Measurements from ENCODE around the gene LOXHD1.

Gene LOXHD1

DNA sequence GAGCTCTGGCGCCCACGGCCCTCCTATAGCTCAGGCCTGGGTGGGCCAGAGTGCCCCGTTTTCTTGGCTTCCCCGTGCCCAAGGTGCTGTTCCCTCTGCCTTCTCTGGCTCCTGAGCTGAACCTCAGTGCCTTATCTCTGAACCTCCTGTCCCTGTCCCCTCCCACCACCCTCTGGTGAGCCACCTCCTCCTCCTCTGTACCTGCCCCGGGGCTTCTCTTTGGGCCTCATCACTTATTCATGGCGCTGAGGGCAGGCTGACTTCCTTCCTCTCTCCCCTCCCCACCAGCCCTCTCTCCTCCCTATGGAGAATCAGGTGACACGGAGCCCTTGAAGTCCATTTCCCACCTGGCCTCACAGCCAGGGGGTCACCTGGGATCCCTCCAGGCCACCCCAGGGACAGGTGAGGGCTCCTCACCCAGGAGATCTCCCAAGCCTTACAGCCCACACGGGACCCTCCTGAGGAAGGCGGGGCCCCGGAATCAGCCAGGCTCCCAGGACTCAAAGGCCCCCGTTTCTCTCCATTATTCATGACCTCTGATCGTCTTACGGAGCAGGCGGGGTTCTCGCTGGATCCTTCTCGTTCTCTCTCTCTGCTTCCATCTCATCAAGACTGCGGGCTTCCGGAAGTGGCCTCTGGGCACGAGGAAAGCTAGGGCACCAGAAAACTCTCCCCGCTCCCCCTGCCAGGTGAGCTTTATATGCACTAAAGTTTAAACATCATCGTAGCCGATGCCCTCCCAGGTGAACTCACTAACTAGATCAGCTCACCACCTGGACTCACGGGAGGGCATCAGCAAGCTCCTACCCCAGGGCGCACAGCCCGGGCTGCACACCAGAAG is at the start of gene LOXHD1:
Gene LOXHD1, minus strand, starts transcription at position 106 of the 841 bp plus-strand sequence. CDS start 187 bp downstream, outside the sequence.
- DNase-seq: no peak

DNA sequence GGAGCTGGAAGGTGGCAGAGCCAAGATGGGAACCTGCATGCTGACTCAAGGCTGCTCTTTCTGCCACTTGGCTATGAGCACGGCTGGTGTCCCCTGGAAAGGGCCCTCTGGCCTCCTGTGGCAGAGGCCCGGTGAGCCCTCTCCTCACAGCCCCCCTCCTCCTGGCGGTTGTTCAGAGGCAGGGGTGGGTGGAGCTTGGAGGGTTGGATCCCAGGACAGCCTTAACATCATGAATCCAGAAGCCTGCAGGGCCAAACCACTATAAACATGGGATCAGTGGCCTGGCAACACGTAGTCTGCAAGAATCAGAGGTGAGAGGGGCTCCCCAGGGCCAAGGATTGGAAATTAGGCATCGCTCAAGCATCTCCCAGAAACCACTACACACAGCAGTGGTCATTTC is 48.5 kb upstream of the LOXHD1 start:
- DNase-seq: no peak

- no peak for DNase-seq
Measured at GRCh38 chr18:46704816-46705215, 47.8 kb upstream of the LOXHD1 start.

GRCh38 chr18:46704189-46704588 is 47.2 kb upstream of the LOXHD1 start:
- DNase-seq: no peak

- DNase-seq: no peak
Measured at GRCh38 chr18:46702471-46702870, 45.5 kb upstream of the LOXHD1 start.

DNA sequence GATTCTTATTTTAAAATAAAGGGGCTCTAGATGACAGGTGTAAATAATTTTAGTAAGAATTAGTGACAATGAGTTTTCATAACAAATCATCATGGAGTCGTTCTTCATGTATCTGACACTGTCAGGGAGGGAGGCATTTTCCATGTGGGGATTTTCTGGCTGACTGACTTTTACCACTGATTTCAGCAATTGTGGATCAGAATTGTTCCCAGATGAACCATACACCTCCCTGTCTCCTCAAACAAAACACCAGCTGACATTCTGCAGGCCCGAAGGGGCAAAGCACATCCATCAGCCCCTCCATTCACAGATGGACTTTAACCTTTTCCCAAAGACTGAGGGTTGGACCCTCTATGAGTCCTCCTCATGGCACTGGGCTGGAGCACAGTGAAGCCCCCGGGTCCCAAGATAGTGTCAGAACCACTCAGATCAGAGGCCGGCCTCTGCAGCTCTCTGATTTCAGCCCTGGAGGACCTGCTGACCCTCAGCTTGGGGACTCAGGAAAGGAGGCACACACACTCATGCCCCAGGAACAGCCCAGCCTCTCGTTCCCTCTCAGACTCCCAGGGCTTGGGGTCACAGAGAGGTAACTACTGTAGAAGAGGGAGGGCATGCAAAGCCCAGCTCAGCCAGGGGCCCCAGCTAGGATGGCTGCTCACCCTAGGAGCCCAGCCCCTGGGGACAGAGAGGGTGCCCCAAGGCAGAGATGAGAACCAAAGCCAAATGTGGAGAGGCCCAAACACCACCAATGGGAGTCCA is 43.2 kb upstream of the LOXHD1 start:
- no peak for DNase-seq

GRCh38 chr18:46696702-46697101 is 39.7 kb upstream of the LOXHD1 start:
- DNase-seq: no peak

DNA sequence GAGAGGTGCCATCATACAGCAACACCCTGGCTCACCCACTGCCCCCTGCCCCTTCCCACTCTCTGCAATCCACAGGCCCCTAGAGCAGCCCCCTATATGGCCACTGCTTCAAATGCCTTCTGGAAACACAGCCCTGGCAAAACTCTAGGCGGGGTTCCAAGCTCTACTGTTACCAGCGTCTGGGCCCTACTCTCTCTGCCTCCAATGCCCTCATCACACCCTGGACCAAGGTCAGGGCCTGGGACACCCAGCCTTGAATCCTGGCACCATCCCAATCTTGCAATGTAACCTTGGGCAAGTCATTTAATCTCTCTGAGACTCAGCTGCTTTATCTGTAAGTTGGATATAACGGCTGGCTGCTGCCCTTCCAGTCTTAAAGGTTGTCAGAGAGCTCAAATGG is 39.2 kb upstream of the LOXHD1 start:
- no peak for DNase-seq

GRCh38 chr18:46693996-46694395 is 37.0 kb upstream of the LOXHD1 start:
- no peak for DNase-seq

DNA sequence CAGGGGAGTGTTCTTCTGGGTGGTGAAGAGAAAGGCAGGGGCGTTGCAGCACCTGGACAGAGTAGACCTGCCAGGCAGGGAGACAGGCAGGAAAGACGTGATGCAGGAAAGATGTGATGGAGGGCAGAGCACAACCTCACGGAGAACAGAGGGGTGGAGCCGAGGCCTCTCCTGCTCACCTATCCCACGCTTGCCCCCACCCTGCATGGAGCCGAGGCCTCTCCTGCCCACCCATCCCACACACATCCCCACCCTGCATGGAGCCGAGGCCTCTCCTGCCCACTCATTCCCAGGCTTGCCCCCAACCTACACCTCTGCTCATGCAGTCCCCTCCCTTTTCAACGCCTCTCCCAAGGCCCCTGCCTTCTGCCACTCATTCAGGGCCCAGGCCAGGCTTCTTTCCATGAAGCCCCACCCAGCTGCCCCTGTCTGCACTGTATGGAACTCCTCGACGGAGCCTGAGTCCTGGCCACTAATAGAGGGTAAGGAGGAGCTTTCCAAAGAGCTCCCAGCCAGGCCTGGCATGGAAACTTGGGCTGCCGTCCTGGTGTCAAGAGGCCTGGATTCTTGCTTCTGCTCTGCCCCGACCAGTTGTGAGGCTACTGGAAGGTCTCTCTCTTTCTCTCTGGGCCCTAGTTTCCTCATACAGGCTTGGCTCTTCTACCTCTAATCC is 32.0 kb upstream of the LOXHD1 start:
- no peak for DNase-seq

GRCh38 chr18:46686186-46686585 is 29.2 kb upstream of the LOXHD1 start:
- DNase-seq: no peak

GRCh38 chr18:46683252-46683651 is 26.2 kb upstream of the LOXHD1 start:
- DNase-seq: no peak

DNA sequence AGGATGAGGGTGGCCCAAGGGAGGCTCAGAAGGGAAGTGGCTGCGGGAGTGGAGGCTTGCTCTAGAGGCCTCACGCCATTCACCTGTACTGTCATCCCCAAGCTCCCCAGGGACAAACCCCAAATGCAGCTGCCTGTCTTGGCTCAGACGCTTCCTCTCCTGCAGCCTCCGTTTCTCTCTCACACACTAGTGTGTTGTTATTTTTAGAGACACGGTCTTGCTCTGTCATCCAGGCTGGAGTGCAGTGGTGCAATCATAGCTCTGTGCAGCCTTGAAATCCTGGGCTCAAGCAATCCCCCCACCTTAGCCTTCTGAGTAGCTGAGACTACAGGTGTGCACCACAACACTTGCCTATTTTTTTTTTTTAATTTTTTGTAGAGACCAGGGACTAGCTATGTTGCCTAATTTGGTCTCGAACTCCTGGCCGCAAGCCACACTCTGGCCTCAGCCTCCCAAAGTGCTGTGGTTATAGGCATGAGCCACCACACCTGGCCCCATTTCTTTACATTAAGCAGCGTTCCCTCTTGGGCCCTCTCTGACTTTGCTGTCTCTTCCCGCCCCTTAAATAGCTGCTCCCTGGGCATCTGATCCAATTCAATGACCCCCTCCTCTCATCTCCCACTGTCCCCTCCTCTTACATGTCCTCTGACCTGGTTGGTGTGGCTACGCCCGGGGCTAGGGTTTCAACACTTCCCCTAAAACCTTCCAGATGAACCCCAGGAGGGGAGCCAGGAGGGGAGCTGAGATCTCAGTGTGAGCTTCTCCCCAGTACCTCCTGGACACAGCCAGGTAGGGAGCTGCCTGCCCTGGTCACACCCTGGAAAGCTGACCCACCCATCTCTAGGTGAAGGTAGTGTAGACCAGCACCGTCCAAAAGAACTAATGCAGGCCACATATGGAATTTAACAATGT is 24.0 kb upstream of the LOXHD1 start:
- no peak for DNase-seq

DNA sequence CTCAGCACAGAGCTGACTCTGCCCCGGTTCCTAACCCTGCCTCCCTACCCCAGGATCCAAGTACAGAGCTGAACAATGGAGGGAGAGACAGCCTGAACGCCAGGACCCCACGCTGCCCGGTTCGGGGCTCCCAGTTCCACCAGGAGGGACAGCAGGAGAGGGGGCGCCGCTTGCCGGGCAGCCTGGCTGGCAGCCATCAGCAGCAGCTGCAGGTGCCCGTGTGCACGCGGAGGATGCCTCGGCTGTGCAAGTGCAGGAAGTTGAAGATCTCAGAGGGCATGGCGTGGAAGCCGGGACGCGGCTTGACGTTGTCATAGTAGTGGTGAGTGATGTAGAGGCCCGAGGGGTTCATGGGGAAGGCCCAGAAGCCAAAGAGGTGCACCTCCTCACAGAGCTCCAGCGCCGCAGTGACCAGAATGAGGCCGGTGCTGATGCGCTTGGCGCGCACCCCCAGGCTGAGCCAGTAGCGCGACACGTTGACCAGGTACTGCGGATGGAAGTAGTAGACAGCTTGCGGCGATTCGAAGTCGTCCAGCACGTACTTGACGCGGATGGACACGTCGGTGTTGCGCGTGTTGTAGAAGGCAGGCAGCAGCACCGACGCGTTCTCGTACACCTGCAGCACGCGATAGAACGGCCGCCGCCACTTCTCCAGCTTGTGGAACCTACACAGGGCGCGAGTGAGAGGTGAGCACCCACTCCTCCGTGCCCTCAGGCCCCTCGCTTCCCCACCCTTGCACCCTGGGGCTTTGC is 23.0 kb upstream of the LOXHD1 start:
- DNase-seq: no peak

GRCh38 chr18:46678785-46679399 is 21.9 kb upstream of the LOXHD1 start:
- DNase-seq: no peak

GRCh38 chr18:46678041-46678440 is 21.0 kb upstream of the LOXHD1 start:
- no peak for DNase-seq

GRCh38 chr18:46677611-46678010 is 20.6 kb upstream of the LOXHD1 start:
- peak in 1 of 2 experiments; percentile 49 for DNase-seq

DNA sequence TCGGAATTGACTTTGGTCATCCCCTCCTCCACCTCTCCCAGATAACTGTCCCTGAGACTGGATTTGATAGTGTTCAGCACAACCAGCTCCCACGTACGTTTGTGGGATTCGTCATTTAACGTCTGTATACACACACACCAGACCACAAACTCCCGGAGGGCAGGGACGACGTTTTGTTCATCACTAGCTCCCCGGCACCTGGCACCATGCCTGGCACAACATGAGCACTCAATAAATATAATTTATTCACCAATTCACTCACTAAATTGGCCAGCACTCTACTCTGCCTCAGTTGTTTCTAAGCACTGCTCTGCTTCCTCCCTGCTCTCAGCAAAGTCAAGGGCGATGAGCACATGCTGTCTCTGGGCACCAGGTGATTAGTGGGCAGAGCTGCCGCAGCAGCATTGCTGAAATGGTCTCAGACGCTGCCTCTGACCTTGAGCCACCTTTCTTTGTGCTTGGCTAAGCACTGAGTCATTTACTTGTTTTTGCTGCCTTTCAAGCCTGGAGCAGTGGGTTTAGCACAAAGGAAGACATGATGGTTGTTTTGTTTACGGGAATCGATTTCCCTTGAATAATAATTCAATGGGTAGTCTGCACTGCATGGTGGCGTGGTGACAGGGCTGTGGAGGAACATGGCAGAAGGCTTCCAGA is 19.3 kb upstream of the LOXHD1 start:
- no peak for DNase-seq

DNA sequence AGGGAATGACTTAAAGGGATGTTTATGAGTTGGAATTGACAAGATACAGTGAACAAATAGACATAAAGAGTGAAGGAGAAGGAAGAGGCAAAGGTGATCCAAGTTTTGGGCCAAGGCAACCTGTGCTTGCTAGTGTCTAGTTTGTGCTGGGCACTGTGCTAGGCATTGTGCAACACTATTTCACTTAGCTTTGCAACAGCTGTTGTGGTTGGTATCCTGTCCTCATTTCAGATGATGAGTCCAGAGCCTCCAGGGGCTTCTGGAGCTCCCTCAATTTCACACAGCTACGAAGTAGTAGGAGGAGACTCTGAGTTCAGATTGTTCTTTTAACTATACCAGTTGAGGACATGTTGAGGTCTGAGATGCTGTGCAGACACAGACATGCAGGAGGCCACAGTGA is 18.1 kb upstream of the LOXHD1 start:
- DNase-seq: no peak

- DNase-seq: no peak
Measured at GRCh38 chr18:46672062-46672970, 15.3 kb upstream of the LOXHD1 start.
